Loucy (cell line): ENCODE data around the gene PGAM5.
A peak's percentile ranks its signal among the peaks of the same experiment; 100 is the strongest.

Experiments
- H2AFZ ChIP-seq: fragments of 200-600 bp; sonication (generic); 2 replicates; pipeline ENCODE4 v1.6.0; 2016; ENCODE audit warnings: antibody characterized with exemption, mild to moderate bottlenecking, low read length, moderate library complexity
- H3F3A ChIP-seq: fragments of 200-600 bp; 2 replicates; pipeline ENCODE4 v1.6.0; 2016; ENCODE audit warnings: antibody characterized with exemption, low read depth, mild to moderate bottlenecking
- H3K27me3 ChIP-seq: fragments of 200-600 bp; sonication (generic); 2 replicates; pipeline ENCODE4 v1.6.1; 2014; ENCODE audit warnings: low read length, mild to moderate bottlenecking; ENCODE audit not compliant: insufficient read depth, poor library complexity, severe bottlenecking
- H3K36me3 ChIP-seq: fragments of 200-600 bp; sonication (generic); 2 replicates; pipeline ENCODE4 v1.6.1; 2016; ENCODE audit warnings: low read length; ENCODE audit not compliant: insufficient read depth
- H3K4me1 ChIP-seq: fragments of 200-600 bp; sonication (generic); 2 replicates; pipeline ENCODE4 v1.5.1; 2014; ENCODE audit warnings: low read length, mild to moderate bottlenecking; ENCODE audit not compliant: insufficient read depth, poor library complexity, severe bottlenecking
- H3K4me2 ChIP-seq: fragments of 200-600 bp; sonication (generic); 2 replicates; pipeline ENCODE4 v1.6.0; 2014; ENCODE audit warnings: antibody characterized with exemption, low read length, low read depth, mild to moderate bottlenecking; ENCODE audit not compliant: poor library complexity, severe bottlenecking
- H3K4me3 ChIP-seq: fragments of 200-600 bp; sonication (generic); 2 replicates; pipeline ENCODE4 v1.5.1; 2014; ENCODE audit warnings: low read length, mild to moderate bottlenecking, mixed read lengths; ENCODE audit not compliant: poor library complexity, severe bottlenecking
- H3K79me2 ChIP-seq: fragments of 200-600 bp; sonication (generic); 2 replicates; pipeline ENCODE4 v1.6.1; 2014; ENCODE audit warnings: low read length; ENCODE audit not compliant: insufficient read depth
- H3K9ac ChIP-seq: fragments of 200-600 bp; sonication (generic); 2 replicates; pipeline ENCODE4 v1.6.0; 2014; ENCODE audit warnings: mild to moderate bottlenecking, low read depth, low read length, moderate library complexity; ENCODE audit not compliant: poor library complexity, severe bottlenecking
- H3K9me2 ChIP-seq: fragments of 200-600 bp; sonication (generic); replicated peaks from 2 replicates; pipeline ENCODE4 v1.6.1; 2016; ENCODE audit warnings: low read depth, low read length, mixed read lengths
- H3K9me3 ChIP-seq: fragments of 200-600 bp; sonication (generic); 2 replicates; pipeline ENCODE4 v1.6.1; 2014; ENCODE audit warnings: mild to moderate bottlenecking, antibody characterized with exemption, low read length, low read depth; ENCODE audit not compliant: insufficient read depth
- H4K20me1 ChIP-seq: fragments of 200-600 bp; sonication (generic); 2 replicates; pipeline ENCODE4 v1.6.0; 2014; ENCODE audit warnings: antibody characterized with exemption, low read length, mild to moderate bottlenecking; ENCODE audit not compliant: insufficient read depth, poor library complexity, severe bottlenecking
- CTCF ChIP-seq: fragments of 200-600 bp; sonication (generic); conservative IDR thresholded peaks from 2 replicates; pipeline ENCODE4 v1.5.1; 2014; ENCODE audit warnings: mild to moderate bottlenecking, antibody characterized with exemption, low read length
- EZH2phosphoT487 ChIP-seq: fragments of 200-600 bp; IDR thresholded peaks from 2 replicates; pipeline ENCODE4 v1.6.1; 2018; ENCODE audit warnings: antibody characterized with exemption, mild to moderate bottlenecking, moderate library complexity, borderline replicate concordance

Gene PGAM5

GRCh38 chr12:132713123-132713522 is 2.5 kb downstream of the PGAM5 start:
- Histone ChIP-seq H3K36me3 (peaks cover 18% of the 10 kb centered on the region; the same call in 1 of the 2 replicates), H3K79me2 (peaks cover 51% of the 10 kb centered on the region), H3K4me3 (no peak overlapping the region), H4K20me1 (peaks cover 19% of the 10 kb centered on the region), H3K4me2 (peak overlapping the region; percentile 79), H3K27me3 (no peaks in the 10 kb centered on the region), H3K9ac (peak overlapping the region; percentile 36), H3K9me2 (no peaks in the 10 kb centered on the region), H3K9me3 (no peaks in the 10 kb centered on the region), H2AFZ (no peak overlapping the region), H3F3A (no peaks in the 10 kb centered on the region), H3K4me1 (peaks cover 14% of the 10 kb centered on the region)
- no peak for TF ChIP-seq CTCF
- no peak for TF ChIP-seq EZH2phosphoT487

GRCh38 chr12:132715874-132716273 is 5.2 kb downstream of the PGAM5 start:
- Histone ChIP-seq H3K4me1 (peaks cover 14% of the 10 kb centered on the region), H3K9ac (no peak overlapping the region), H3K4me3 (no peak overlapping the region), H3K27me3 (no peaks in the 10 kb centered on the region), H3F3A (no peaks in the 10 kb centered on the region), H3K4me2 (no peak overlapping the region), H3K79me2 (peaks cover 40% of the 10 kb centered on the region), H4K20me1 (peaks cover 19% of the 10 kb centered on the region), H3K9me2 (no peaks in the 10 kb centered on the region), H2AFZ (no peak overlapping the region), H3K36me3 (peaks cover 38% of the 10 kb centered on the region; the same call in 1 of the 2 replicates), H3K9me3 (no peaks in the 10 kb centered on the region)
- TF ChIP-seq CTCF (no peak), EZH2phosphoT487 (no peak)

- H3F3A ChIP-seq, result no peaks in the 10 kb centered on the region
- H3K9me2 ChIP-seq, result no peaks in the 10 kb centered on the region
- H2AFZ ChIP-seq, result no peak overlapping the region
- H4K20me1 ChIP-seq, result peaks cover 16% of the 10 kb centered on the region
- H3K9ac ChIP-seq, result no peak overlapping the region
- no peaks in the 10 kb centered on the region for H3K9me3 ChIP-seq
- H3K4me2 ChIP-seq, result no peak overlapping the region
- peaks cover 43% of the 10 kb centered on the region; the same call in 1 of the 2 replicates for H3K36me3 ChIP-seq
- peaks cover 35% of the 10 kb centered on the region for H3K79me2 ChIP-seq
- TF ChIP-seq EZH2phosphoT487, result no peak
- no peak for TF ChIP-seq CTCF
- H3K27me3 ChIP-seq, result no peaks in the 10 kb centered on the region
- H3K4me3 ChIP-seq, result no peak overlapping the region
- peaks cover 14% of the 10 kb centered on the region for H3K4me1 ChIP-seq
These were observed 5.7 kb downstream of the PGAM5 start for GRCh38 chr12:132716356-132716755.
